IPS DF 4.7 (cell line): ENCODE data around the gene TUBB1.

Experiments
- DNase-seq: peaks from one replicate; pipeline ENCODE4 v3.0.0-alpha.2; 2013; ENCODE audit warnings: low spot score; ENCODE audit errors: extremely low read depth

Gene TUBB1

DNA sequence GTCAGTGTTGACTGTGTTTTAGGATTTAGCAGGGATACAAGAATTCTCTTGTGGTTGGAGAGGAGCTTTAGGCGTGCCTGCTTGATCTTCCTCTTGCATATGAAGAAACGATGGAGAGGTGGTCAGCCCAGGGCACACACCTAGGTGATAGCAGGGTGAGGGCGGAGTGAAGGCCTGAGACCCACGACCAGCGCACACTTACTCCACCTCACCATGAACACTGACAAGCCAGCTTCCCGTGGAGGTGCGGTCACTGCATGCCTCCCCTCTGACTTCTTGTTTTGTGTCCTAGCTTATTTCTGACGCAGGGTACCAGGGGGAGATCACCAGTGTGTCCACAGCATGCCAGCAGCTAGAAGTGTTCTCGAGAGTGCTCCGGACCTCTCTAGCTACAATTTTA is 30.0 kb upstream of the TUBB1 start:
- no peak for DNase-seq

DNA sequence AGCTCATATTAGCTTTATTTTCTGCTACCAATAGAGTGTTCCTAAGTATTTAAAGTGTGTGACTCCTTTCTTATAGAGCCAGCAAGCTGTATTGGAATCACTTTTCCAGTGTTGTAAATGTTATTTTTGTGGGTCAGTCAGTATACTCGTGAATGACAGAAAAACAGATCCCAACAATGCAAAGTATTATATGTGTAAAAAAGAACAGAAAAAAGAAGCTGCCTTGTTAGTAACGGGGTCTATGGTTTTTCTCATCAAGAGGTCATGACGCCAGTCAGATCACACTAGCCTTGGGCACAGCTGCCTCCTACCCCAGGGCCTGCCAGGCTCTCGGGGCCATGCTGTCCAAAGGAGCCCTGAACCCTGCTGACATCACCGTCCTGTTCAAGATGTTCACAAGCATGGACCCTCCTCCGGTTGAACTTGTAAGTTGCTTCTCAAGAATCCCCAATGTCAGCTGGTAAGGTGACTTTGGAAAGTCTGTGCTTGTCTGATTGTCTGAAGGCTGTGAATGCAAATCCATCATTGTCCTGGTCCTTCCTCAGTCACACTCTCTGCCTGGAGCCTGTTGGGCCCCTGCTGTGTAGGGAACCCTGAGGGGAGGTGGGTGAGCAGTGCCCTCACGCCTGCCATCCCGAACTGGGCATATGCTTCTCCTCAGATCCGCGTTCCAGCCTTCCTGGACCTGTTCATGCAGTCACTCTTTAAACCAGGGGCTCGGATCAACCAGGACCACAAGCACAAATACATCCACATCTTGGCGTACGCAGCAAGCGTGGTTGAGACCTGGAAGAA is 28.4 kb upstream of the TUBB1 start:
- no peak for DNase-seq

DNA sequence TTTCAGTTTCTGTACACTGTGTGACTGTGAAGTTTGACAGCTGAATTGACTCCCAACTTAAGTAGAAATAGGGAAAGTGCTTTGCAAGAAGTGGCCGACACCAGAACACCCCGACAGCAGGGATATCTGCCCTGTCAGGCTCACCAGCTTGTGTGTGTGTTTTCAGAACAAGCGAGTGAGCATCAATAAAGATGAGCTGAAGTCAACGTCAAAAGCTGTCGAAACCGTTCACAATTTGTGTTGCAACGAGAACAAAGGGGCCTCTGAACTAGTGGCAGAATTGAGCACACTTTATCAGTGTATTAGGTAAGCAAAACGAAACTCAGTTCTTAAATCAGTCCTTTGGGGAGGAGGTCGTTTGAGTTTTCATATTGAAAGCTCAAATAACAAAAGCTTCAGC is 27.5 kb upstream of the TUBB1 start:
- DNase-seq = no peak

DNA sequence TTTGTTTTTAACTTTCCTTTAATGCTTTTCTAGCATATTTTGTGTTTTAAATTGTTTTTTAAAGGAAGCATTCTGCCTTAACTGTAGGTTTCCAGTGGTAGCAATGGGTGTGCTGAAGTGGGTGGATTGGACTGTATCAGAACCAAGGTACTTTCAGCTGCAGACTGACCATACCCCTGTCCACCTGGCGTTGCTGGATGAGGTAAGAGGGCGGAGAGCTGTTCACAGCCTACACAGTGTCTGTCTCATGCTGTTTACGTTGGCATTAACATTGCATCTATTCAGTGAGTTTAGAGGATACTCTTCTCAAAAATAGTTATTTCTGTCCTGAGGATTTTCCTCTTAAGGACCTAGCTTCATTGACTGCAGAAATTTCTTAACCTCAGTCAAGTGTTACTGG is 26.3 kb upstream of the TUBB1 start:
- no peak for DNase-seq

DNA sequence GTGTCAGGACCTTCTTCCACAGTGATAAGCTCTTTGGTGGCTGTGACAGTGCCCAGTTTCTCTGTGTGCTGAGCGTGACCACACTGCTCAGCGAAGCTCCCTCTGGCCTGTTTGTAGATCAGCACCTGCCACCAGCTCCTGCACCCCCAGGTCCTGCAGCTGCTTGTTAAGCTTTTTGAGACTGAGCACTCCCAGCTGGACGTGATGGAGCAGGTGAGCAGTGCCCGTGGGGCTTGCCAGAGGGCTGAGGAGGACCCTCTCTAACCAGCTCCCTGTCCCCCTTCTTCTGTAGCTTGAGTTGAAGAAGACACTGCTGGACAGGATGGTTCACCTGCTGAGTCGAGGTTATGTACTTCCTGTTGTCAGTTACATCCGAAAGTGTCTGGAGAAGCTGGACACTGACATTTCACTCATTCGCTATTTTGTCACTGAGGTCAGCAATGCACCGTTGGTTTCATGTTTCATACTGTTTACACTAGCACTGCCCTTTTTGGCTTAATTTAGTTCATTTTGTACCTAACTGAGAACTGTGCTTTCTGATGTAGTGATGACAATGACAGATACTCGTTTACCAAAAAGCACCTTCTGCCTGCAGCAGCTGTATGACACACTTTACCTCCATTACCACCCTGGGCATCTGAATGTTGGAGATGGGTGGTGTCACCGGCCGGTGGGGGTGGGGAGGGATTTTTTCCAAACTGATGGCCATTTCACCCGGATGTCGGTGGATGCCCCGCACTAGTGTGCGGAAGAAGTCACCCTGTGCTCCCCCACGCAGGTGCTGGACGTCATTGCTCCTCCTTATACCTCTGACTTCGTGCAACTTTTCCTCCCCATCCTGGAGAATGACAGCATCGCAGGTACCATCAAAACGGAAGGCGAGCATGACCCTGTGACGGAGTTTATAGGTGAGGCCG is 25.6 kb upstream of the TUBB1 start:
- no peak for DNase-seq

DNA sequence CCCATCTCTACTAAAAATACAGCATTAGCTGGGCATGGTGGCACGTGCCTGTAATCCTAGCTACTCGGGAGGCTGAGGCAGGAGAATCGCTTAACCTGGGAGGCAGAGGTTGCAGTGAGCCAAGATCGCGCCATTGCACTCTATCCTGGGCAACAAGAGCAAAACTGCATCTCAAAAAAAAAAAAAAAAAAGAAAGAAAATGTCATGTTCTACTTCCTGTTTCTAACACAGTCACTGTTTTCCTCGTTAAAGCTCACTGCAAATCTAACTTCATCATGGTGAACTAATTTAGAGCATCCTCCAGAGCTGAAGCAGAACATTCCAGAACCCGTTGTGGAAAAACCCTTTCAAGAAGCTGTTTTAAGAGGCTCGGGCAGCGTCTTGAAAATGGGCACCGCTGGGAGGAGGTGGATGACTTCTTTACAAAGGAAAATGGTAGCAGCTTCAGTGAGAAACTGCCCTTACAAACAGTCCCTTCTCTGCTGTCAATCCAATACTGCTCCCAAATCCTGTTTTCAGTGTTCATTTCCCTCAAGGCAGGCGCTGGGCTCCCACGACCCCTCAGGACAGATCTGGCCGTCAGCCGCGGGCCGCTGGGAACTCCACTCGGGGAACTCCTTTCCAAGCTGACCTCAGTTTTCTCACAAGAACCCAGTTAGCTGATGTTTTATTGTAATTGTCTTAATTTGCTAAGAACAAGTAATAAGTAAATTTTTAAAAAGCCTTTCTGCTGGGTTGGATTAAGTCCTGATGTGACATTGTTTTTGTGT is 24.7 kb upstream of the TUBB1 start:
- DNase-seq = no peak

DNA sequence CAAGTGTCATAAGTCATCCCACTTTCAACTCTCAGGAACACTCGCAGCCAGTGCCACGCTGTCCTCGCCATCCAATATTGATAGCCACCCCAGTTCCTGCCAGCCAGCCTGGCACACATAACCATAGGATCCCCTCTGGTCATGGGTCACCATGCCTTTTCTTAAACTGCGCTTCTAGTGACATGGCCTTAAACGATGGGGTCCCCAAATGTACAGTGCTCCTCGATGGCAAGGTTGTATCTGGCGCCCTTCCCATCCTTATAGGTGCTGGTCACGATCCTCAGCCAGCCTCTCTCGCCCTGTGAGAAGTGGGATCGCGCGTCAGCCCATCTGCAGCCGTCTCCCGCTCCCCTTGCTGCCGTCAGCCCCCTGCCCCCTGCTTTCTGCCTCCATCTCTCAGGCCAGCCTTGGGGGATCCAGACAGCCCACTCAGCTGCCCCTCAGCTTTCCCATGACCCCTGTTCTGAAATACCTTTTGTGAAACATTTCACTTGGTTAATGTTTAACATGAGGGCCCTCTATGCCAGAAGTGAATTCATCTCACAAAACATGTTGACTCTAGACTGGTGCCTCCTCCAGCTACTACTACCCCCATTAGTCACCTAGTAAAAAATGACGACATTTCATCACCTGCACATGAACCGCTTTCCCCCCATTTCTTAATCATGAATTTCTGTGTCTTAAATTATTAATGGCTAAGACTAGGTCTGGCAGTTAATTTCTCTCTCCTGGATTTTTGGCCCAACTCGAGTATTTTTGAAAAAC is 23.6 kb upstream of the TUBB1 start:
- DNase-seq = no peak

DNA sequence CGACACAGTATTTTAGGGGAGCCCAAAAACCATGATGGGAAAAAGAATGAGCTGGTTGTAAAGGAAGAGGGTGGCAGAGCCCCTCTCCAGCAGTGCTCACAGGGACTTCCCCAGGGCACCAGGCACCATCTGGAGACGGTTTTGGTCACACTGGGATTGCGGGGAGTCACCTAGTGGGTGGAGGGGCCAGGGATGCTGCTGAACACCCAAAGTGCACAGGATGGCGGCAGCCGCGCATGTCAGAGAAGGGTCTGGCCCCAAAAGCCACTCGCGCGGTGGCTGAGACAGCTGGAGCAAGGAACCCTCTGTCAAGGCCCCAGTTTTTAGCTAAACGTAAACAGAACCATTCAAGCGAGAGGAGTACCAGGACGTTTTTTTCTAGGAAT is 23.0 kb upstream of the TUBB1 start:
- DNase-seq = no peak

DNA sequence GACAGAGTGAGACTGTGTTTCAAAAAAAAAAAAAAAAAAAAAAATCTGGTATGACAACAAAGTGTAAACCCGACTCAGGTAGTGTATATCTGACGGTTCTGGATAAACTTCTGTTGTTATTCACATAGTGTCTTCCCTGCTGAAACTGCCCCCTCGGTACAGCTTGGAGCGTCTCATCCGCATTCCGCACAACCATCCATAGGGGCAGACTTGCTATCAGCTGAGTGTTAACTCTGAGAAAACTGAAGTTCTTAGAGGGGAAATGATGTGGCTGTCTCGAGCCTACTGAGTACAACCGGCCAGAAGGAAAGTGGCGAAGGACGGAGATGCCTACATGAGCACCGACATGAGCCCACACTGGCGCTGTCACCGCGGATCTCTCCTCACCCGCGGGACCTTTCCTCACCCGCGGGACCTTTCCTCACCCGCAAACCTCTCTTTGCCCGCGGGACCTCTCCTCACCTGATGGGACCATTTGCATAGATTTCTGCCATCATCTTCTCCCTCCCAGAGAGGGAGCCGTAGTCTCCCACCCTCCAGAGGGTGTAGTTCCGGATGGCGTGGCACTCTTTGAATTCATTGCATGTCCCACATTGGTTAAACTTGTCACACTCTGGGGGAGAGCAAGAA is 22.0 kb upstream of the TUBB1 start:
- no peak for DNase-seq

DNA sequence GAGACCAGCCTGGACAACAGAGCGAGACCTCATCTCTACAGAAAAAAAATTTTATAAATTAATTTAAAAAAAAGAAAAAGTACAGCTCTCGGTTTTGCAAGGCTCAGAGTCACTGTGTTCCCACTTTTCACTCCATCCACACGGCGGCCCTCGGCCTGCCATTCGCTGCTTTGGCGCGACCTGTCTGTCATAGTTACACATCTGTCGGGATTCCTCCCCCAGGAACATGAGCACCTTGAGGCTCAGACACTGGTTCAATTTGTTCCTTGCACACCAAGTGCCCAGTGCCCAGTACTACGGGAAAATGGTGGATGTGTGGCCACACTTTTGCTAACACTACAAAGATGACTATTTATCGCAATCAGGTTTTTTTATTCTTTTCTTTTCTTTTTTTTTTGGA is 20.6 kb upstream of the TUBB1 start:
- no peak for DNase-seq

DNA sequence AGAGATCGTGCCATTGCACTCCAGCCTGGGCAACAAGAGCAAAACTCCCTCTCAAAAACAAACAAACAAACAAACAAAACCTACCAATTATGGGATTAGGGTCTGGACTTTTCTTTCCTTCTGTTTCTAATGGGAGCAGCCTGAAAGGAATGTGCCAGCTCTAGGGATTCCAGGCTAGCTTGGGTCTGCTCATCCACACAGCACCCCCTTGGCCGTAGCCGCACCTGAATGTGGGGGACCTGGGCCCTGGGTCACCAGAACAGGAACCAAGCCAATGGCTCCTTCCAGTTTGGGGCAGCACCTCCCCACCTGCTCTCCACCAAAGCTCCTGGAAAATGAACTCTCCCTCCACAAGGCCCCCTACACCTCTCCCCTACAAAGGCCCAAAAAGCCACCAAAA is 18.9 kb upstream of the TUBB1 start:
- no peak for DNase-seq

DNA sequence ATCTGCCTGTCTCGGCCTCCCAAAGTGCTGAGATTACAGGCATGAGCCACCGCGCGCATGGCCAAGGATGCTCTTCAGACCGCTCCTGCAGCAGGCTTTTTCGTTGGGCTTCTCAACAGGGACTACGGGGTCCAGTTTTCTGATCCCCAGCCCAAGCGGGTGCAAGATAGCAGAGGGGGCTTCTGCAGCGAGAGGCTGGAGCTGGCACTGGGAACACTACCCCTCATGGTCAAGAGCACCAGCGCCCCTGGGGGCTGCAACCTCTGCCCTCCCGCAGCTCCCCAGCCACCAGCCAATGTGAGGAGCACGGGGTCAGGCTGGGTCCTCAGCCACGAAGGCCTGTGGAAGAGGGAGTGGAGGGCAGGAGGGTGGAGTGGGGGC is 18.2 kb upstream of the TUBB1 start:
- DNase-seq = no peak

DNA sequence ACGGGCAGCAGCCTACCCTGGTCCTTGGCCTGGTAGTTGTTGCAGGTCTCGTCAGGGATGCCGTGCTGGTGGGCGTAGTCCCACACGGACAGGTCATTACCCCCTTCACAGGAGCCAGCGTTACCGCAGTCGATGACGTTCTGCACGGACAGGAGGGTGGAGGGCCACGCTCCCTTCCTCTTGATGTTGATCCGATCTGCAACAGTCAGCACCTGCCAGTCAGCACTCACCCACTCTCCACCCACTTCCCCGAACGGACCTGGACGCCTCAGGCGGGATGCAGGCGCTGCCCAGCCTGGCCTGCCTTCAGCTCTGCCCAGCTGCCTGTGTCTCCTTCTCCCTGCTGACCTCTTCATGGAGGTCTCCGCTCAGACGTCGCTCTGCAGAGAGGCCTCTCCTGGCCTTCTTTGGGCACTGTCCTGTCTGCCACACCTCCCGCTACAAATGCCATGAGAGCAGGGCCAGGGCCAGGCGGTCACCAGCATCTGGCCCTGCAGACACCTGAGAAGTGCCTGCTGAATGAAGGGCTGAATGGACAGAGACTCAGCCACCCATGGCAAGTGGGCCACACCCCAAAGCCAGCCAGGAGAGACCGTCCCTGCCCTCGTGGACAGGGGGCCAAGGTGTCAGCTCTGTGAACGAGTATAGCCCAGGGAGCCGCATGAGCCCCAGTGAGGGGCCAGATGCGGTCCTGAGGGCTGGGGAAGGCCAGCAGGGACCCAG is 17.6 kb upstream of the TUBB1 start:
- no peak for DNase-seq

DNA sequence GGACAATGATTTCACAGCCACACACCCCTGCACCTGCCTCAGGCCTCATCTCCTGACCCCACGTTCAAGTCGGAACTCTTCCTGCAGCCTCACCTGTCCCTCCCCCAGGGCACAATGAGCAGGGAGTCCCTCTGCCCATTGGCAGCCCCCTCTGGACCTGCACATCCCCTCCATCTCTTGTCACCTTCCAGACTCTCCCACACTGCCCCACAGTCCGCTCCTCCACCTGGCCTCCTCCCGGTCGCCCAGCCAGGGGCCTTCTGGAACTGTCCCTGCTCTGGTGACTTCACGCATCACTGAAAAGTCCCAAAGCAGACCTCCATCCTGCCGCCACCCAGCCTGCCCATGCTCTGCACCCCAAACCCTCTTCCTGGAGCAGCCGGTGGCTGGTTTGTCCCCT is 16.8 kb upstream of the TUBB1 start:
- DNase-seq = no peak

DNA sequence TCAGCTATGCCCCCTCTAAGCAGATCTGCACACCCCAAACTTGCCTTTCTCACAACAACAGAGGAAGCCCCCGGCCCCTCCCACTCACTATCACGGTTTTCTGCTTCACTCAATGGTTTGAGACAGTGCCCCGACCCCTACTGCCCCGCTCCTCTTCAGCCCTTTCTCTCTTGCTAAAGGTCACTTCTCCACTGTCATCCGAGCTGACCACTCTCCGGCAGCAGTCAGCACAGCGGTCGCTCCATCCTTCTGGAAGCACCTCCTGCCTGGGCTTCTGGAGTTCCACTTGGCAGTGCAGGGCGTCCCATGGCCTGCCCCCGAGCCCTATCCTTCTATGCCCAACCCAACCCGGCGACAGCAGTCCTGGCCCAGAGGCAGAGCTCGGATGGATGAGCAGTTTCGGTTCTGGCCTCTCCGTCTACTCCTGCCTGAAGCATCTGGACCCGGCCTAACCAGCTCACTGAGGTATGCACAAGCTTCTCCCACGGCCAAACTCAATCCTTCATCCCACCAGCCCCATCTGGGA is 16.3 kb upstream of the TUBB1 start:
- DNase-seq = no peak

DNA sequence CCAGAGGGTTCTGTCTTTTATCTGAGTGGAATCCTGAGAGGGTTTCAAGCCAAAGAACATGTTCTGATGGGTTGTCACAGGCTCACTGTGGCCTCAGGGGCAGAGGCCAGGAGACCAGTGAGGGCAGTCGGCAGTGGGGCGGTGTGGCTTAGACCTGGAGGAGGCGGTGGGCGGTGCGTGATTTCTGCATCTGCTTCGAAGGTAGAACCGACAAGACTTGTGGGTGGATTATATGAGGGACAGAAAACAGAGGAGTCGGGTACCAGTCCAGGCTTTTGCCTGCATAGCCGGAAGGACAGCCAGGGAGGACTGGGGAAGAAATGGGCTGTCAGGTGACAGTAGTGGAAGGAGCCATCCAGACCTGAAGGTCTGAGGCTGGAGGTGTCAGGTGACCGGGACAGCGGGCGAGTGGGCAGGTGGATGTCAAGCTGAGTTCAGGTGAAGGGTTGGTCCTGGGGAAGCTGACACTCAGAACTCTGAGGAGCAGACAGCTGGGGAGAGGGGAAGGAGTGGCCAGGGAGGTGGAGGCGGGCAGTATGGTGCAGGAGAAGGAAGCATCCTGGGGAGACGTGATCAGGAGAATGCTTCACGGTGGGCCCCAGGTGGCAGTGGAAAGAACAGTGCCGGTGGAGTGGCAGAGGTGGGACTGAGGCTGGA is 15.3 kb upstream of the TUBB1 start:
- no peak for DNase-seq

DNA sequence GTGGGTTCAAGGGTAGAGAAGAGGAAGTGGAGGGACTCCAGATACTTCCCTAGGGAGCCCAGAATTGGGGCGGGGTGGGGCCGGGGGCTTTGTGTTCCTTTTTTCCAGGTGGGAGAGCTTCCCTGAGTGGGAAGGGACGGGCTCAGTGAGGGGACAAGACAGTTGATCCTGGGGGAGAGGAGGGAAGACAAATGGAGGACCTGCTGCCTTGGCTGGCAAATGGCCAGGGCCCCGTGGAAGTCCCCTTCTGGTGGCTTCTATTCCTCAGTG is 14.8 kb upstream of the TUBB1 start:
- DNase-seq = no peak

DNA sequence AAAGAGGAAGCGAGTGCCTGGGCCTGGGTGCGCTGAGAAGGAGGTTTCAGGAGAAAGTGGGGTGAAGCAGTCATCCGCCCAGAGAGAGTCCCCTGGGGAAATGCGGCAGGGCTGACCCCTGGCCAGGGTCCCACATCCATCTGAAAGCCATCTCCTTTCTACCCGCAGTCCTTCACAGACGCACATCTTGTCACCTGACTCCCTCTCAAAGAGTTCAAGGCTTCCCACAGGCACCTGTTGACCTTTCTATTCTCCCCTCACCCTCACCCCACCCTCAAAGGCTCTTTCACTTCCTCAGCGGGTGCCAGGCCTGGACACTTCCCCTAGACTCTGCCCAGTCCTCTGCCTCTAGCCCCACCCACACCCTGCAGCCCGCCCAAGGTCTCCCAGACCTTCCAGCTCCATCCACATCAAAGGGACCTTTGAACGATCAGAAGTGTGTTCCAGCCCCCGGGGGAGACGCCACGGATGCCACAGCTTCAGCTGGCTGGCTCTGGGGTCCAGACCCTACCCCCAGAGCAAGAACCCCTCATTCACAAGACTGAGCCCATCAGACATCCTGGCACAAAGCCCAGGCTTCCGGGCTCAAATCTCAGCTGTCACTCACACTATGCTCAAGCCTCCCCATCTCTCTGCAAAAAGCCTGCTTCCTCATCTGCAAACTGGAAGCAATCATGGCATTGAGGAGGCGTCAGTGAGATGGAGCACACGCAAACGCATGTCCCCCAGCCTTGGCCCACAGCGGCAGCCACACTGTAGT is 14.3 kb upstream of the TUBB1 start:
- no peak for DNase-seq
